NCI-H526 (cell line): Measurements from ENCODE around the gene SLC29A1.

Source experiments
- DNase-seq, 2 experiments: peaks; one replicate each; lab custom pipeline; 2025; lab: John Stamatoyannopoulos, UW

Gene SLC29A1

DNA sequence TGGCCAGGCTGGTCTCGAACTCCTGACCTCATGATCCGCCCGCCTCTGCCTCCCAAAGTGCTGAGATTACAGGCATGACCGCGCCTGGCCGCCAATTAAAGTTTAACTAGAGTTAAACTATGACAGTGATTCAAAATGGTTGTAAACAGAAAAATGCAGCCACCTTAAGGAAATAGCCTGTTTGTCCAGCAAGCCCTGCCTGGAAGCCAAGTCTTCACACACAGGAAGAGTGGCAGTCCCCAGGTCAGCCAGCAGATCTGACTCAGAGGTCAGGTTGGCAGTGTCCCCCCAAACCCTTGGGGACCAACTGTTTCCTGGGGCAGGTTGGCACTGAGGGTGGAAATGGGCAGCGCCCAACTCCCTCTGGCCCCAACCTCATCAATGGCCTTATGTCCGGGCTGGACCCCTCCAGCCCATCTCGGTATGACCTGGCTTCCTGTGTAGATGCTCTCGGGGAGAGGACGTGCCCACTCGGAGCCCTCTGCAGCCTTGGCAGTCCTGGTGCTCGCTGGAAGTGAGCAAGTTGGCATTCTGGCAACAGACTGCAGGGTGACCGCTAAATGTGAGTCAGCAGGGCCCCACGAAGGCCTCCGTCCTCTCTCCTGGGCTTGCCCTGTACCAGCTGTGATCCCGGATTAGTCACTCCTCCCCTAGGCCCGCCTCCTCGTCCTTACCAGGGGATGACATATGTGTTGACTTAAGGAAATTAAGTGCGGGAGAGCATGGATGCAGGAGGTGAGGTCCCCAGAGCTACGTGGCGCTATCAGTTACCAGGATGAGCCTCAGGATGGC is 13.8 kb downstream of the SLC29A1 start:
- DNase-seq, result peak; percentile 97 to 98

DNA sequence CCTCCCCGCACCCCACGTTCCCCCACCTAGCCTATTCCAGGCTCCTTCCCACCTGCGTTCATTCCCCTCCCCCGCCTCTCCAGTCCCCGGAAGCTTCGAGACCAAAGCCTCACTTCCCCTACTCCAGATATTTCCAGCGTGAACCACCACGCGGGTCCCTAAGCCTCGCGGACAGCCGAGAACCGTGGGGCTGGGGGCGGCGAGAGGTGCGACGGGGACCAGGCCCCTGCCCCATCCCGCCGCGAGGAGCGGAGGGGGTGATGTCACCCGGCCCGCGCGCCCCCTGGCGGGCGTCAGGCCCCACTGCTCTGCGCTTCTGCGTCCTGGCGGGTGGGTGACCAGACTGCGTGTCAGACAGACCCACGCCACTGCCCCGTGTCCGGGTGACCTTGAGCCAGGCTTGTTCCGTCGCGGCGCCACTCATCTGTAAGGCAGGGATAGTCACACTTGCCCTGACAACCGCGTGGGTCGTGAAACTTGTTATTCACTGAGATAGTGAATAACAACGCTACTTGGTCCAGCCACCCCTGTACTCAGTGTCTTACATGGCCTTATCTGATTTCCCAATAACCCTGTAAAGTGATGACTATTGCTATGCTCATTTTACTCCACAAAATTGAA is 14.5 kb downstream of the SLC29A1 start:
- DNase-seq, result peak; percentile 75 to 94

DNA sequence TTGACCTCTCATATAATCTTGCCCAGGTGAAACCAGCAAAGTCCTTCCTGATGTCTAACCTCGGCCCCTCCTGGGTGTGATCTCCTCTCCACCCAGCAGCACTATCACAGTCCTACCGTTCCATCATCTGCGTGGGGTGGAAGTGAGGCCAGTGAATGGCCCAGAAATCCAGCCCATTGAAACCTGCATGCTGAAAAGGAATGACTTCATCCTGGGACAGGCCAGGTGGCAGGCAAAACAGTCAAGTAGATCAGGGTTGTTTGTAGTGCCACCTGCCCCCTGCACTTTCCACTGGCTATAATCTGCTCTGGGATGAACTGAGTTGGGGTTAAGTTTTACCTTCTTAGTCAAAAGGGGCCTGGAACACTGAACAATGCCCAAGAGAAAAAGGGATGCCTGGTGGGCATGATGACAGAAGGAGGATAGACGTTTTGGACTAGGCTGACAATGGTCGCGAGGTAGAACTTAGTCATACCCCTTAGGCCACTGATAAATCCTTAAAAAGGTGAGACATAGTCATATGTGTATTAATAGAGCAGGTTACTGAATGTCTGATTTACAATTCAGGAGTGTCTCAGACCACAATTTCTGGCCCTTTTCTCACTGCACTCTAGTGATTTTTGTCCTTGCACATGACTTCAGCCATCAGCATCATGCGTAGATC is 15.4 kb downstream of the SLC29A1 start:
- DNase-seq, result no peak

- DNase-seq, result no peak
Observed at GRCh38 chr6:44243345-44243744, 19.9 kb downstream of the SLC29A1 start.

DNA sequence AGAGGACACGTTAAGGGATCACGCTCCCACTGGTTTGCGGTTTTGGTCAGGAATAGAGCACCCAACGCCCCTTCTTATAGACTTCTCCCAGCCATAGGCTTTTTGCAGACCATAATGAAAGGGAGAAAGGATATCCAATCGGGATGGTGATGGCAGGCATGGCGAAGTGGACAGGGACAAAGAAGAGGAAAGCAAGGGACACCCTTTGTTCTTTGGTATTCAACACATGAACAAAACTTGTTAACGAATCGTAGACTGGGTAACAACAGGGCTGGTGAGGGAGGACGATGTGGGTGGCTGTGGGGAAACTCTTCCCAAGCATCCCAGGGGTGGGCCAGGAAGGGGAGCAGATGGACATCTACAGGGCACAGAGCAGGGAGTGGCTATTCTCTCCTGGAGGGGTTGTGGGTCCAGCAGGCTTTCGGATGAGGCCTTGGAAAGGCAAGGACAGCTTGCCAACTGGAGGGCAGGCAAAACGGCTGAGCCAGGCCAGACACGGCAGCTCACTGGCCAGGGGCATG is 22.1 kb downstream of the SLC29A1 start:
- DNase-seq, result no peak

DNA sequence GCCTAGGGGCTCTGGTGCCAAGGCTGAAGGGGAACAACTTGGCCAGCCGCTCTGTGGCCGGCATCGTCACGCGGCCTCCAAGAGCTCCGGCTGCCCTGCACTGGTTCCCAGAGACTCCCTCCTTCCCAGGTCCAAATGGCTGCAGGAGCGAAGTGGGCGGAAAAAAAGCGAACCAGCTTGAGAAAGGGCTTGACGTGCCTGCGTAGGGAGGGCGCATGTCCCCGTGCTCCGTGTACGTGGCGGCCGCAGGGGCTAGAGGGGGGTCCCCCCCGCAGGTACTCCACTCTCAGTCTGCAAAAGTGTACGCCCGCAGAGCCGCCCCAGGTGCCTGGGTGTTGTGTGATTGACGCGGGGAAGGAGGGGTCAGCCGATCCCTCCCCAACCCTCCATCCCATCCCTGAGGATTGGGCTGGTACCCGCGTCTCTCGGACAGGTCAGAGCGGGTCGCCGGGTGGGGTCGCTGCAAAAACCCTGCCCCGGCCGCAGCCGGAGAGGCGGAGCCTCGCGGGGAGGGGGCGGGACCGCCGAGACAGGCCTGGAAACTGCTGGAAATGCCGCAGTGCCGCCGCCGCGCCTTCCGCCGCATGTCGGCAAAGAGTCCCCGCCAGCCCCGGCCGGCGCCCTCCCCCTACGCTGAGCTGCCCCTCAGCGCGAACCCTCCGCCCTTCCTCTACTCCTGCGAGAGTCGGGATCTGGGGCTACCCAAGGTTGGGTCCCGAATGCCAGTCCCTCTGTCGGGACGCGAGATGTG is 22.7 kb downstream of the SLC29A1 start:
- peak; percentile 67 to 90 for DNase-seq

- peak; percentile 97 to 99 for DNase-seq
Observed at GRCh38 chr6:44246663-44247337, 23.4 kb downstream of the SLC29A1 start, which contains the start of gene HSP90AB1. HSP90AB1 (plus strand) TSS chr6:44247101; CDS start chr6:44248630, 1,529 bp downstream.

- peak in 1 of 2 experiments; percentile 63 for DNase-seq
Observed at GRCh38 chr6:44247338-44248302, 24.2 kb downstream of the SLC29A1 start.

- no peak for DNase-seq
Observed at GRCh38 chr6:44248579-44248978, 25.2 kb downstream of the SLC29A1 start.

GRCh38 chr6:44249082-44249748 is 25.8 kb downstream of the SLC29A1 start:
- DNase-seq, result no peak

GRCh38 chr6:44250067-44250717 is 26.8 kb downstream of the SLC29A1 start:
- DNase-seq, result no peak

- no peak for DNase-seq
Observed at GRCh38 chr6:44250718-44251123, 27.3 kb downstream of the SLC29A1 start.

GRCh38 chr6:44251576-44252524 is 28.5 kb downstream of the SLC29A1 start:
- no peak for DNase-seq

DNA sequence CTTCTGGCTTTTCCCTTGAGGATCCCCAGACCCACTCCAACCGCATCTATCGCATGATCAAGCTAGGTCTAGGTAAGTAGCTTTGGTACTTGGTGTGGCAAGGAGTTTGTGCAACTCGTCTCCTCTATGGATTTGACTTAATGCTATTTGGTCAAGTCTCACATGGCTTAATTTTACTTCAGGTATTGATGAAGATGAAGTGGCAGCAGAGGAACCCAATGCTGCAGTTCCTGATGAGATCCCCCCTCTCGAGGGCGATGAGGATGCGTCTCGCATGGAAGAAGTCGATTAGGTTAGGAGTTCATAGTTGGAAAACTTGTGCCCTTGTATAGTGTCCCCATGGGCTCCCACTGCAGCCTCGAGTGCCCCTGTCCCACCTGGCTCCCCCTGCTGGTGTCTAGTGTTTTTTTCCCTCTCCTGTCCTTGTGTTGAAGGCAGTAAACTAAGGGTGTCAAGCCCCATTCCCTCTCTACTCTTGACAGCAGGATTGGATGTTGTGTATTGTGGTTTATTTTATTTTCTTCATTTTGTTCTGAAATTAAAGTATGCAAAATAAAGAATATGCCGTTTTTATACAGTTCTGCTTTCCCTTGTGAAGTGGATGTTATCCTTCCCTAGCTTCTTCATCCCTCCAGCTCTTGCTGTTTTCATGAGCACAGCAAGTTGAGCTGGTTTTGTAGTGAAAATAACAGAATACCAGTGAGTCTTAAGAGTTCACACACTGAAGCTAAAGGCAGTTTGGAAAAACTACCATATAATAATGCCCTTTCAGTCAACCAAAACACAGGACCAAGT is 30.1 kb downstream of the SLC29A1 start:
- peak; percentile 26 to 68 for DNase-seq

DNA sequence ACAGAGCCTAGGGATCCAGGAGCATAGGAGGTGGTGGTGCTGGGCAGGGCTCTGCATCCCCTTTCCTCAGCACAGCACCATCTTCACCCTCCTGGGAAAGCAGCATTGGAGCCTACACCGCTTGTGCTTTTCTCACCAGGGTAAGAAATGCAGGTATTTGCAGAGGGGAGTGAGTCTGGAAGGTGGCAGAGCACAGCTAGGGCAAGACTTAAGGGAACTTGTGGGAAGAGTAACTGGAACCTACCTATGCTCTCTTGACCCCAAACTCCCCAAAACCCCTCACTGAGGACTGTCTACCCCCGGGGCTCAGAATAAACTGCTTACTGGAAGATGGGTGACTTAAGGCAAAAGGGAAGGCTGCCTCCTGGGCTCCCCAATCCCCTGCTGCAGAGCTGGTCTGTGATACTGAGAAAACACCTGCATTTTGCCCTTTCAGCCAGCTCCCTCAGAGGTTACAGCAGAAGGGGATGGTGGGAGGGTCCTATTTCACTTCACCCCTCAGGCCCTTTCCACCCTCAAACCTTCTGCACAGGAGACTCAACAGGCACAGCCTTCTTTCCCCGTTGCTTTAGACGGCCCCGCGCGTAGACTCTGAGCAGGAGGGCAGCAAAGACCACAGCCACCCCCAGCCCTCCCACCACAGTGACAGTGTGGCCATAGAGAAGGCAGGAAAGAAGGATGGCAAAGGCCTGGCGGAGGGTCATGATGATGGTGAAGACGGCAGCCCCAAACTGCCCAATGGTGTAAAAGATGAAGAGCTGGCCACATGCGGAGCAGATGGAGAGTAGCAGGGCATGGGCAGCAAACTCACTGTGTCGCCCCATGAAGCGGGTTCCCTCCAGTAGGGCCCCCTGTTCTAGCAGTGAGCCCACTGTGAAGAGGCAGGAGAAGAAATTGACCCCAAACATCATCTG is 31.1 kb downstream of the SLC29A1 start:
- no peak for DNase-seq
